ENCODE data around the gene BACH1.

BACH1 gene

GRCh38 chr21:29293495-29293894, 5.2 kb upstream of the BACH1 start:
- no peak for DNase-seq (ENCODE audit: low read depth)

GRCh38 chr21:29295066-29295650, 3.6 kb upstream of the BACH1 start:
- no peak for DNase-seq (ENCODE audit: low read depth)

GRCh38 chr21:29296446-29296845, 2.3 kb upstream of the BACH1 start:
- DNase-seq (ENCODE audit: low read depth) = no peak

- DNase-seq (ENCODE audit: low read depth) = no peak
Observed at GRCh38 chr21:29297483-29298347, 1.0 kb upstream of the BACH1 start.

- peak; percentile 35 for DNase-seq (ENCODE audit: low read depth)
Observed at GRCh38 chr21:29299046-29299915, 559 bp downstream of the BACH1 start.

- no peak for DNase-seq (ENCODE audit: low read depth)
Observed at GRCh38 chr21:29299916-29300806, 1.4 kb downstream of the BACH1 start.

- DNase-seq (ENCODE audit: low read depth) = no peak
Observed at GRCh38 chr21:29300807-29301138, 2.1 kb downstream of the BACH1 start.

GRCh38 chr21:29301691-29302090, 3.0 kb downstream of the BACH1 start:
- DNase-seq (ENCODE audit: low read depth) = no peak

- no peak for DNase-seq (ENCODE audit: low read depth)
Observed at GRCh38 chr21:29302359-29302875, 3.7 kb downstream of the BACH1 start.

- no peak for DNase-seq (ENCODE audit: low read depth)
Observed at GRCh38 chr21:29303288-29303687, 4.6 kb downstream of the BACH1 start.

GRCh38 chr21:29304597-29304996, 5.9 kb downstream of the BACH1 start:
- no peak for DNase-seq (ENCODE audit: low read depth)

GRCh38 chr21:29305068-29305467, 6.3 kb downstream of the BACH1 start:
- no peak for DNase-seq (ENCODE audit: low read depth)

GRCh38 chr21:29305561-29305960, 6.8 kb downstream of the BACH1 start:
- DNase-seq (ENCODE audit: low read depth) = no peak

GRCh38 chr21:29306920-29307319, 8.2 kb downstream of the BACH1 start:
- DNase-seq (ENCODE audit: low read depth) = no peak

- DNase-seq (ENCODE audit: low read depth) = no peak
Observed at GRCh38 chr21:29307718-29308455, 9.2 kb downstream of the BACH1 start.

- DNase-seq (ENCODE audit: low read depth) = no peak
Observed at GRCh38 chr21:29308456-29308783, 9.7 kb downstream of the BACH1 start.

- DNase-seq (ENCODE audit: low read depth) = no peak
Observed at GRCh38 chr21:29309703-29310102, 11.0 kb downstream of the BACH1 start.

- no peak for DNase-seq (ENCODE audit: low read depth)
Observed at GRCh38 chr21:29311802-29312201, 13.1 kb downstream of the BACH1 start.

- no peak for DNase-seq (ENCODE audit: low read depth)
Observed at GRCh38 chr21:29312981-29313380, 14.3 kb downstream of the BACH1 start.

GRCh38 chr21:29313662-29314408, 15.1 kb downstream of the BACH1 start:
- no peak for DNase-seq (ENCODE audit: low read depth)

Measured in stimulated activated CD8-positive, alpha-beta memory T cell treated with anti-CD3 and anti-CD28 coated beads, Interleukin-15, amount 100 ng/mL, for 1 hour (primary cell).